ENCODE results near the gene CWC27.

CWC27 gene

GRCh38 chr5:64836190-64836755 lies 67.5 kb downstream of the CWC27 start:
- no peak for TF ChIP-seq CTCF (IDR thresholded peaks at IDR 0.05; ENCODE audit: low read depth, low read length)
- H3K4me3 ChIP-seq (ENCODE audit: low read depth, low read length), result no peak overlapping the region

DNA sequence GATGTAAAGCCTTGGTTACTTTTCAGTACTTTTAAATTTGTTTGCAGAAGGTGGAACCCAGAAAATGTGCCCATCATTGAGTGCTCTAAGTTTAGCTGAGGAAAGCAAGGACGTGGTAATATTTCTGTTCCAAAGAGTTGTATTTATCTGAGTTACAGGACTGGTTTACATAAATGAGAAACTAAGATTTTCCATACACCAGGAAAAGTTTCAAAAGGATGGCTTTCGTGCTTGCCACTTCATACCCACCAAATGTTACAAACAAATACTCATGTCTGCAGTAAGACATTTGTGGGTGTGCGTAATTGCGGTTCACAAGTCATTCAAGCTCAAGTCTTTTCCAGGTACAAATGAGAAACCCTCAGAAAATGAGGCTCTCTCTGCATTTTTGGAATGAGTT lies 68.1 kb downstream of the CWC27 start:
- no peak overlapping the region for H3K4me3 ChIP-seq (ENCODE audit: low read depth, low read length)
- no peak for TF ChIP-seq CTCF (IDR thresholded peaks at IDR 0.05; ENCODE audit: low read depth, low read length)

DNA sequence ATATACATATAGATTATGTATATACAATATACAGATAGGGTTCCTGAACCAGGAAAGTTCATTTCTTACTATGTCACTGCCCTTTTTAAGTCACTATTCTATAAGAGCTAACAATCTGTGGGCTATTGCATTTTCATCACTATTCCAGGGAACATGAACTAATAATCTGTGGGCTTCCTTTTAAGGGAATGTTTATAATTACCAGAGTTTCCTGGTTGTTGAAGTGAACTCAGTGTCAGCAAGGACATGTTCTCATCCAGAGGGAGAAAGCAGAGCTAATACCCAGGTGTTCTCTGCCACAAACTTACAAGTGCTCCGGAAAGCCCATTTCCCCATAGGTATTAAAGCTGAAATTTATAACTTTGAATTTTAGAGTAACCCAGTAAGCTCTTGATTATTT lies 69.6 kb downstream of the CWC27 start:
- TF ChIP-seq CTCF (IDR thresholded peaks at IDR 0.05; ENCODE audit: low read depth, low read length), result no peak
- no peak overlapping the region for H3K4me3 ChIP-seq (ENCODE audit: low read depth, low read length)

DNA sequence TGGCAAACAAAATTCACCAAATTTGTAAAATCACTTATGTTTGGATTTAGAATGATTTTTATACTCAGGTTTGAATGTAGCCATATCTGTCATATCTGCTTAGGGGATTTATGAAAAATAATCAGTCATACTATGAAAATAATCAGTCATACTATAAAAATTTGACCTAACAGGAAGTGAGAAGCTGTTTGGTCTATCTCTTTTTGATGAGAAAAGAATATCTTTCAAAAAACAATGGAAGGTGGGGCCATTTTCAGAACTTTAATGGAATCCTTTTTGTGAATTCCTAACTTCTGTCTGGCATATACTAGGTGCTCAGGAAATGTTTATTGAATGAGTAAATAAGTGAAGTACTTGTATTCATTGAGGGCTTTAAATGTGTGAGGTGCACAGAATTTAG lies 70.1 kb downstream of the CWC27 start:
- no peak for TF ChIP-seq CTCF (IDR thresholded peaks at IDR 0.05; ENCODE audit: low read depth, low read length)

GRCh38 chr5:64839936-64840335 lies 71.2 kb downstream of the CWC27 start:
- no peak for TF ChIP-seq CTCF (IDR thresholded peaks at IDR 0.05; ENCODE audit: low read depth, low read length)
- no peak overlapping the region for H3K4me3 ChIP-seq (ENCODE audit: low read depth, low read length)

More for the DNA sequence above, 70.1 kb downstream of the CWC27 start:
- no peak overlapping the region for H3K4me3 ChIP-seq (ENCODE audit: low read depth, low read length)

DNA sequence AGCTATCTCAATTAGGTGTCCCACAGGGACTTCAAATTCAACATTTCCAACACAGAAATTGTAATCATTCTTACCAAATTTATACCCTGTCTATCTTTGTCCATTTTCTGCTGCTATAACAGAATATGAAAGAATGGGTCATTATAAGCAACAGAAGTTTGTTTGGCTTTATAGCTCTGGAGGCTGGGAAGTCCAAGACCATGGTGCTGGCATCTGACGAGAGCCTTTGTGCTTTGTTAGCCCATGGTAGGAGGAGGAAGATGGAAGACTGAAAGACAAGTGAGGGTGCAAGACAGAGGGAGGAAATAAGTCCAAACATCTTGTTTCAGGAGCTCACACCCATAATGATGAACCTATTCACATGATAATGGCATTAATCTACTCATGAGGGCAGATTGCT lies 72.2 kb downstream of the CWC27 start:
- no peak overlapping the region for H3K4me3 ChIP-seq (ENCODE audit: low read depth, low read length)
- TF ChIP-seq CTCF (IDR thresholded peaks at IDR 0.05; ENCODE audit: low read depth, low read length), result no peak

DNA sequence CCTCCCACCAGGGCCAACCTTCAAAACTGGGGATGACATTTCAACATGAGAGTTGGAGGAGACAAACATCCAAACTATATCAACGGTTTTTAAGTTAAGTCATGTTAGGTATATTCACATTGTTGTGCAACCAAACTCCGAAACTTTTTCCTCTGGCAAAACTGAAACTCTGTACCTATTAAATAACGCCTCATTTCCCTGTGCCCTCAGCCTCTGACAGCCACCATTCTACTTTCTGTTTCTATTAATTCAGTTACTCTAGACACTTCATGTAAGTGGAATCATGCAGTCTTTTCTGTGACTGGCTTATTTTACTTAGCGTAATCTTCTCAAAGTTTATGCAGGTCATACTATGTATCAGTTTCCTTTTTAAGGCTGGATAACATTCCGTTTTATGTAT lies 85.0 kb downstream of the CWC27 start:
- no peak for TF ChIP-seq CTCF (IDR thresholded peaks at IDR 0.05; ENCODE audit: low read depth, low read length)
- no peak overlapping the region for H3K4me3 ChIP-seq (ENCODE audit: low read depth, low read length)
